ENCODE results near the gene SDHD. TPM values are rescaled to one million over a fixed set of nuclear protein-coding genes. Genes with fewer than 3 reads are reported as not detected.

The SDHD gene
- total RNA-seq, 4 donors from 2014 or later = 112 to 148 (median 128) TPM

GRCh38 chr11:112128483-112129121 is 41.9 kb downstream of the SDHD start:
- TF ChIP-seq POLR2AphosphoS5 (IDR thresholded peaks at IDR 0.05) = no peak
- TF ChIP-seq POLR2A (IDR thresholded peaks at IDR 0.05; ENCODE audit: low read depth) = no peak
- Histone ChIP-seq H3K27ac (replicated peaks in 1 of 4) (peak overlapping the region in 1 of 4 donors; percentile 17), H3K36me3 (no peaks in the 10 kb centered on the region), H3K9me3 (no peaks in the 10 kb centered on the region), H3K27me3 (no peaks in the 10 kb centered on the region), H3K4me1 (peaks cover 0 to 12% (median 11%) of the 10 kb centered on the region in 4 donors), H3K4me3 (no peak overlapping the region)
- DNase-seq (ENCODE audit: extremely low spot score) = no peak
- intact Hi-C loops (cut with DNase I) = loop anchor here (5.0 kb wide), 1 partner anchor 39 kb away; the partner anchor contains the start of gene TEX12
- WGBS = 56% methylated on average over 2 of the region's 3 CpGs

- intact Hi-C loops (cut with DNase I) = loop anchor here (5.0 kb wide), 1 partner anchor 38 kb away; the partner anchor contains the start of gene TEX12
- TF ChIP-seq POLR2AphosphoS5 (IDR thresholded peaks at IDR 0.05) (no peak), POLR2A (IDR thresholded peaks at IDR 0.05; ENCODE audit: low read depth) (no peak), EP300 (IDR thresholded peaks at IDR 0.05) (no peak), CTCF (IDR thresholded peaks at IDR 0.05) (no peak)
- Histone ChIP-seq H3K27me3 (no peaks in the 10 kb centered on the region), H3K9me3 (no peaks in the 10 kb centered on the region), H3K36me3 (no peaks in the 10 kb centered on the region), H3K27ac (replicated peaks in 1 of 4) (no peak overlapping the region), H3K4me1 (peaks cover 0 to 12% (median 11%) of the 10 kb centered on the region in 4 donors), H3K4me3 (no peak overlapping the region)
- WGBS = 79% methylated on average over 5 of the region's 5 CpGs
- no peak for DNase-seq (ENCODE audit: extremely low spot score)
Measured at GRCh38 chr11:112129656-112130055, 43.0 kb downstream of the SDHD start.

GRCh38 chr11:112132737-112133136 is 46.1 kb downstream of the SDHD start:
- H3K9me3 ChIP-seq = no peaks in the 10 kb centered on the region
- no peaks in the 10 kb centered on the region for H3K27me3 ChIP-seq
- TF ChIP-seq POLR2A (IDR thresholded peaks at IDR 0.05; ENCODE audit: low read depth) (no peak), POLR2AphosphoS5 (IDR thresholded peaks at IDR 0.05) (no peak), CTCF (IDR thresholded peaks at IDR 0.05) (no peak), EP300 (IDR thresholded peaks at IDR 0.05) (no peak)
- no peaks in the 10 kb centered on the region for H3K36me3 ChIP-seq
- H3K27ac ChIP-seq (replicated peaks in 1 of 4) = no peak overlapping the region
- intact Hi-C loops (cut with DNase I) = no loop called here
- DNase-seq (ENCODE audit: extremely low spot score) = no peak
- 89% methylated on average over 2 of the region's 2 CpGs for WGBS
- peaks cover 0 to 12% (median 11%) of the 10 kb centered on the region in 4 donors for H3K4me1 ChIP-seq
- H3K4me3 ChIP-seq = no peak overlapping the region

- intact Hi-C loops (cut with DNase I) = no loop called here
- WGBS = 91% methylated on average over 4 of the region's 4 CpGs
- H3K36me3 ChIP-seq = no peaks in the 10 kb centered on the region
- H3K4me1 ChIP-seq = no peaks in the 10 kb centered on the region
- H3K4me3 ChIP-seq = no peak overlapping the region
- no peak for DNase-seq (ENCODE audit: extremely low spot score)
- no peaks in the 10 kb centered on the region for H3K27me3 ChIP-seq
- TF ChIP-seq EP300 (IDR thresholded peaks at IDR 0.05) (no peak), CTCF (IDR thresholded peaks at IDR 0.05) (no peak), POLR2AphosphoS5 (IDR thresholded peaks at IDR 0.05) (no peak), POLR2A (IDR thresholded peaks at IDR 0.05; ENCODE audit: low read depth) (no peak)
- no peak overlapping the region for H3K27ac ChIP-seq (replicated peaks in 1 of 4)
- H3K9me3 ChIP-seq = no peaks in the 10 kb centered on the region
Measured at GRCh38 chr11:112134473-112134872, 47.8 kb downstream of the SDHD start.

- Histone ChIP-seq H3K27ac (replicated peaks in 1 of 4) (no peak overlapping the region), H3K4me1 (no peaks in the 10 kb centered on the region), H3K27me3 (no peaks in the 10 kb centered on the region), H3K4me3 (no peak overlapping the region), H3K9me3 (peaks cover 0 to 7% (median 3%) of the 10 kb centered on the region in 4 donors), H3K36me3 (peaks cover 0 to 7% (median 0%) of the 10 kb centered on the region in 4 donors)
- TF ChIP-seq POLR2AphosphoS5 (IDR thresholded peaks at IDR 0.05) = no peak
- no peak for TF ChIP-seq CTCF (IDR thresholded peaks at IDR 0.05)
- no peak for TF ChIP-seq POLR2A (IDR thresholded peaks at IDR 0.05; ENCODE audit: low read depth)
- TF ChIP-seq EP300 (IDR thresholded peaks at IDR 0.05) = no peak
- intact Hi-C loops (cut with DNase I) = no loop called here
- DNase-seq (ENCODE audit: extremely low spot score) = no peak
- WGBS = 90% methylated on average over 3 of the region's 3 CpGs
Measured at GRCh38 chr11:112143597-112143996, 56.9 kb downstream of the SDHD start.

Other genes starting within 250 kb of the SDHD start
- 10 to 100 TPM; 18.4 to 24.1 (median 22.1) TPM for gene ALG9, start 215.3 kb upstream of the SDHD start, total RNA-seq
- gene FDXACB1, start 207.7 kb upstream of the SDHD start, total RNA-seq = under 1 TPM; 0.83 to 0.92 (median 0.84) TPM
- 10 to 100 TPM in 3 of 4 donors, 1 to 10 TPM in 1; 8.7 to 21.7 (median 19.9) TPM for gene CFAP68, start 207.3 kb upstream of the SDHD start, total RNA-seq
- 100 to 1,000 TPM; 315 to 493 (median 382) TPM for gene CRYAB, start 175.1 kb upstream of the SDHD start, total RNA-seq
- gene HSPB2, start 174.1 kb upstream of the SDHD start, total RNA-seq = 1 to 10 TPM; 1.2 to 4.0 (median 2.4) TPM
- 1 to 10 TPM; 1.8 to 6.9 (median 2.9) TPM for gene C11orf52, start 168.0 kb upstream of the SDHD start, total RNA-seq
- gene DIXDC1, start 149.5 kb upstream of the SDHD start, total RNA-seq = 100 to 1,000 TPM; 101 to 168 (median 122) TPM
- gene DLAT, start 61.5 kb upstream of the SDHD start, total RNA-seq = 10 to 100 TPM; 27.2 to 32.4 (median 29.4) TPM
- gene PIH1D2, start 12.9 kb upstream of the SDHD start, total RNA-seq = 1 to 10 TPM in 2 of 4 donors, under 1 TPM in 2; 0.83 to 1.5 (median 1.1) TPM
- gene NKAPD1, start 12.6 kb upstream of the SDHD start, total RNA-seq = 10 to 100 TPM; 13.7 to 20.4 (median 16.1) TPM
- 10 to 100 TPM; 27.8 to 57.7 (median 30.9) TPM for gene TIMM8B, start 117 bp upstream of the SDHD start, total RNA-seq
- gene IL18, start 77.2 kb downstream of the SDHD start, total RNA-seq = 1 to 10 TPM; 5.8 to 7.9 (median 6.8) TPM
- gene TEX12, start 80.5 kb downstream of the SDHD start, total RNA-seq = 1 to 10 TPM in 1 of 4 donors, under 1 TPM in 1, not detected in 2; 0.40 to 4.2 TPM
- gene BCO2, start 88.6 kb downstream of the SDHD start, total RNA-seq = 10 to 100 TPM in 1 of 4 donors, 1 to 10 TPM in 3; 1.4 to 11.6 (median 3.1) TPM
- 10 to 100 TPM; 22.2 to 45.3 (median 28.5) TPM for gene PTS, start 139.6 kb downstream of the SDHD start, total RNA-seq
- gene PLET1, start 174.0 kb downstream of the SDHD start, total RNA-seq = not detected